Testis (tissue), 2 donors: ENCODE results near the gene AOC2.

ENCODE experiments used
- POLR2A ChIP-seq: fragments of 450-650 bp; IDR thresholded peaks from one replicate; pipeline ENCODE4 v1.6.1; 2017; ENCODE audit warnings: antibody characterized with exemption, mild to moderate bottlenecking, moderate library complexity
- TF ChIP-seq, protein P1 (sequence below), 3 experiments: fragments of 450-650 bp in 2 of 3; fragments of 200-600 bp in 1 of 3; sonication (generic) in 1 of 3; IDR thresholded peaks; one replicate each; pipeline ENCODE4 v1.5.1; 2016 to 2019; ENCODE audit warnings: antibody characterized with exemption in 3 of 3, mild to moderate bottlenecking in 2 of 3, moderate library complexity in 1 of 3

DNA sequence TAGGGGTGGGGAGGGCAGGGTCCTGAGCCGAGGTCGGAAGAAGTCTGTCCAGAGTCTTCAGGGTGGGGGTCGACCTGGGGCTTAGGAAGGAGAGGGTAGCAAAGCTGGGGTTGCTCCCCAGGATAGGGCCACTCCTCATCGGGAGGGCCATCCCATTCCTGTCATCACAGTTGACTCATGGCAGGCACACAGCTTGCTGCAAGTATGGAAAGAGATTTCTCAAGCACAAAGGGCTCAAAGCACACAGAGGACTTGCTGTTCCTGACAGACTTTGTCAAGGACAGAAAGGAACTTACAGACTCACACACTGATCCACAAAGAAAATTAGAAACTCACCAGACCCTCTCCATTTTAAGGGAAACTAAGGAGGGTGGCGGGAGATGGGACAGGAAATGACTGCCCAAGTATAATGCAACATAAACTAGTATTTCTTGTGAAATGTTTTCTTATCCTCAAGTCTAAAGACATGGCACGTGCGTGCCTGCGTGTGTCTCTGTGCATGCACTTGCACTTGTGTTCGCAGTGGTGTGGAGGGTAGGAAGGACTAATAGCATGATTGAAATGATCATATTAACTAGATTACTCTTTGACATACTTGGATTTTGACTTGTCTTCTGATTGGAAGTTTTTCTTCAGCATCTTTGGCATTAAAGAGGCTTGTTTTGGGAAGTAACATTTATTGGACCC, 2.4 kb downstream of the AOC2 start:
- TF ChIP-seq, protein P1, sequence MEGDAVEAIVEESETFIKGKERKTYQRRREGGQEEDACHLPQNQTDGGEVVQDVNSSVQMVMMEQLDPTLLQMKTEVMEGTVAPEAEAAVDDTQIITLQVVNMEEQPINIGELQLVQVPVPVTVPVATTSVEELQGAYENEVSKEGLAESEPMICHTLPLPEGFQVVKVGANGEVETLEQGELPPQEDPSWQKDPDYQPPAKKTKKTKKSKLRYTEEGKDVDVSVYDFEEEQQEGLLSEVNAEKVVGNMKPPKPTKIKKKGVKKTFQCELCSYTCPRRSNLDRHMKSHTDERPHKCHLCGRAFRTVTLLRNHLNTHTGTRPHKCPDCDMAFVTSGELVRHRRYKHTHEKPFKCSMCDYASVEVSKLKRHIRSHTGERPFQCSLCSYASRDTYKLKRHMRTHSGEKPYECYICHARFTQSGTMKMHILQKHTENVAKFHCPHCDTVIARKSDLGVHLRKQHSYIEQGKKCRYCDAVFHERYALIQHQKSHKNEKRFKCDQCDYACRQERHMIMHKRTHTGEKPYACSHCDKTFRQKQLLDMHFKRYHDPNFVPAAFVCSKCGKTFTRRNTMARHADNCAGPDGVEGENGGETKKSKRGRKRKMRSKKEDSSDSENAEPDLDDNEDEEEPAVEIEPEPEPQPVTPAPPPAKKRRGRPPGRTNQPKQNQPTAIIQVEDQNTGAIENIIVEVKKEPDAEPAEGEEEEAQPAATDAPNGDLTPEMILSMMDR (IDR thresholded peaks at IDR 0.05) = no peak
- TF ChIP-seq POLR2A = no peak
